NB4 (cell line): ENCODE measurements around the gene CDHR3.

ENCODE experiments used
- DNase-seq: peaks from one replicate; pipeline ENCODE4 v3.0.0; 2010; ENCODE audit warnings: low read depth
- H3K4me3 ChIP-seq: one replicate; pipeline ENCODE4 v1.5.1; 2011; ENCODE audit warnings: mild to moderate bottlenecking, low read depth, low read length, moderate library complexity
- MAX ChIP-seq: IDR thresholded peaks from 2 replicates; pipeline ENCODE4 v1.6.1; 2011; ENCODE audit warnings: low read depth, low read length
- MYC ChIP-seq: IDR thresholded peaks from 2 replicates; pipeline ENCODE4 v1.6.1; 2011; ENCODE audit warnings: low read depth, low read length
- POLR2A ChIP-seq: IDR thresholded peaks from 2 replicates; pipeline ENCODE4 v1.6.1; 2011; ENCODE audit warnings: mild to moderate bottlenecking; ENCODE audit not compliant: insufficient read length; ENCODE audit errors: extremely low read depth
- TF ChIP-seq, protein P1 (sequence below): IDR thresholded peaks from one replicate; pipeline ENCODE4 v1.5.1; 2012; ENCODE audit warnings: low read depth, low read length

Gene CDHR3

DNA sequence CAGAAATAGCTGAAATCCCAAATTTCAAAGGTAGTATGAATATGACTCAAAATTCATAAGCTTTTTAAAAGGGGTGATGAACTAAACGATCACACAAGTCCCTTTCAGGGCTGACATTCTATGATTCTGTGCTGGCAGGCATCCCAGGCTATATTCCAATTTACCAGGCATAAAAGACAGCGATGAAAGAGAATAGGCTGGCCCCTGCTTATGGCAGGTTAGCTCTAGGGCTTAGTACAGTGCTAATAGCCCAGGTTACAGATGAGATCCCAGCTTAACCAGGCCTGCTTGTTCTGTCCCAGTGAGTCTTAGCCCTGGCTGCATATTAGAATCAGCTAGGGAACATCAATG is 56.4 kb downstream of the CDHR3 start:
- TF ChIP-seq POLR2A (no peak), MAX (no peak), MYC (no peak)
- TF ChIP-seq, protein P1, sequence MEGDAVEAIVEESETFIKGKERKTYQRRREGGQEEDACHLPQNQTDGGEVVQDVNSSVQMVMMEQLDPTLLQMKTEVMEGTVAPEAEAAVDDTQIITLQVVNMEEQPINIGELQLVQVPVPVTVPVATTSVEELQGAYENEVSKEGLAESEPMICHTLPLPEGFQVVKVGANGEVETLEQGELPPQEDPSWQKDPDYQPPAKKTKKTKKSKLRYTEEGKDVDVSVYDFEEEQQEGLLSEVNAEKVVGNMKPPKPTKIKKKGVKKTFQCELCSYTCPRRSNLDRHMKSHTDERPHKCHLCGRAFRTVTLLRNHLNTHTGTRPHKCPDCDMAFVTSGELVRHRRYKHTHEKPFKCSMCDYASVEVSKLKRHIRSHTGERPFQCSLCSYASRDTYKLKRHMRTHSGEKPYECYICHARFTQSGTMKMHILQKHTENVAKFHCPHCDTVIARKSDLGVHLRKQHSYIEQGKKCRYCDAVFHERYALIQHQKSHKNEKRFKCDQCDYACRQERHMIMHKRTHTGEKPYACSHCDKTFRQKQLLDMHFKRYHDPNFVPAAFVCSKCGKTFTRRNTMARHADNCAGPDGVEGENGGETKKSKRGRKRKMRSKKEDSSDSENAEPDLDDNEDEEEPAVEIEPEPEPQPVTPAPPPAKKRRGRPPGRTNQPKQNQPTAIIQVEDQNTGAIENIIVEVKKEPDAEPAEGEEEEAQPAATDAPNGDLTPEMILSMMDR: no peak
- H3K4me3 ChIP-seq: no peak overlapping the region
- no peak for DNase-seq

GRCh38 chr7:106021151-106022067 is 58.3 kb downstream of the CDHR3 start:
- TF ChIP-seq MAX (no peak), MYC (no peak), POLR2A (no peak)
- TF ChIP-seq, protein P1: no peak
- peak; percentile 18 for DNase-seq
- H3K4me3 ChIP-seq: no peak overlapping the region

DNA sequence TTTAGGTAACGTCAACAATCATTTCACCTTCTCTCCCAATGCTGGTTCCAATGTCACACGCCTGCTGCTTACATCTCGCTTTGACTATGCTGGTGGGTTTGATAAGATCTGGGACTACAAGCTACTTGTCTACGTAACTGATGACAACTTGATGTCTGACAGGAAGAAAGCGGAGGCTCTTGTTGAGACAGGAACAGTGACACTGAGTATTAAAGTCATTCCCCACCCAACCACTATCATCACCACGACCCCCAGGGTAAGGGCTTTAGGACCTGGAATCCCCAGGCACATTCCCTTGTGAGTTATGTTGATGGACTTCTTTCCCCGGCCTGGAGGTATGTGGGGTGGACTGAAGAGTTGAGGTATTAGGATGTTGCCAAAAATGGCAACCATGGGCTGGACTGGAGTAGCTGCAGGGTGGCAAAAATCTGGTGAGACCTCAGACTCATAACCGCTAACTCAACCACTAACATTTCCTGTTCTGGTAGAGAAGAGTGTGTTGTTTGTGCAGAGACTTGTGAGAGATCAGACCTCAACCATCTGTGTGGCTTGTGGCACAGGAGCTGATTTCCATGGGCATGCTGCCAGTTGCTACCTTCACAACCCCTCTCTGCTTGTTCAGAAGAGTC is 59.2 kb downstream of the CDHR3 start:
- H3K4me3 ChIP-seq: no peak overlapping the region
- no peak for TF ChIP-seq MYC
- TF ChIP-seq, protein P1: no peak
- no peak for TF ChIP-seq MAX
- no peak for TF ChIP-seq POLR2A
- DNase-seq: peak; percentile 48

GRCh38 chr7:106023369-106024322 is 60.6 kb downstream of the CDHR3 start:
- no peak overlapping the region for H3K4me3 ChIP-seq
- no peak for DNase-seq
- TF ChIP-seq MYC (no peak), MAX (no peak), POLR2A (no peak)
- TF ChIP-seq, protein P1: no peak

- TF ChIP-seq MYC (no peak), POLR2A (no peak)
- TF ChIP-seq, protein P1: no peak
- no peak for DNase-seq
Observed at GRCh38 chr7:106026101-106026500, 63.0 kb downstream of the CDHR3 start.

More at GRCh38 chr7:106026101-106026500, 63.0 kb downstream of the CDHR3 start:
- no peak overlapping the region for H3K4me3 ChIP-seq
